HG02642 (cell line): ENCODE measurements around the gene GRK3.

ENCODE experiments used
- ATAC-seq: cut with Tn5 transposase; IDR thresholded peaks from one replicate; pipeline ENCODE4 v1.9.1; 2021; ENCODE audit warnings: mild to moderate bottlenecking; ENCODE audit not compliant: unreplicated experiment, poor library complexity

The GRK3 gene

GRCh38 chr22:25749420-25750169 lies 185.1 kb downstream of the GRK3 start:
- no peak for ATAC-seq

GRCh38 chr22:25750569-25751173 lies 186.2 kb downstream of the GRK3 start:
- no peak for ATAC-seq

GRCh38 chr22:25751174-25751581 lies 186.7 kb downstream of the GRK3 start:
- ATAC-seq: no peak

- ATAC-seq: no peak
Measured at GRCh38 chr22:25752615-25753214, 188.2 kb downstream of the GRK3 start.

- no peak for ATAC-seq
Measured at GRCh38 chr22:25753252-25753651, 188.8 kb downstream of the GRK3 start.

- ATAC-seq: no peak
Measured at GRCh38 chr22:25754527-25755202, 190.2 kb downstream of the GRK3 start.

- ATAC-seq: no peak
Measured at GRCh38 chr22:25757686-25758085, 193.2 kb downstream of the GRK3 start.

GRCh38 chr22:25758316-25758715 lies 193.8 kb downstream of the GRK3 start:
- ATAC-seq: no peak

- no peak for ATAC-seq
Measured at GRCh38 chr22:25759825-25760231, 195.4 kb downstream of the GRK3 start.

GRCh38 chr22:25760294-25760693 lies 195.8 kb downstream of the GRK3 start:
- ATAC-seq: no peak

- no peak for ATAC-seq
Measured at GRCh38 chr22:25760848-25761595, 196.5 kb downstream of the GRK3 start.

- no peak for ATAC-seq
Measured at GRCh38 chr22:25762147-25762546, 197.7 kb downstream of the GRK3 start.

GRCh38 chr22:25763239-25763777 lies 198.8 kb downstream of the GRK3 start:
- ATAC-seq: no peak

- no peak for ATAC-seq
Measured at GRCh38 chr22:25764270-25765015, 200.0 kb downstream of the GRK3 start.

- ATAC-seq: no peak
Measured at GRCh38 chr22:25765016-25765367, 200.5 kb downstream of the GRK3 start.

- no peak for ATAC-seq
Measured at GRCh38 chr22:25765801-25766200, 201.3 kb downstream of the GRK3 start.

GRCh38 chr22:25766418-25766817 lies 201.9 kb downstream of the GRK3 start:
- no peak for ATAC-seq

GRCh38 chr22:25770333-25770732 lies 205.9 kb downstream of the GRK3 start:
- ATAC-seq: no peak

- ATAC-seq: no peak
Measured at GRCh38 chr22:25772288-25772687, 207.8 kb downstream of the GRK3 start.
